Uterus (tissue), 2 donors: ENCODE results near the gene EIF4E2.

Source experiments
- POLR2A ChIP-seq, 2 donors: fragments of 450-650 bp; IDR thresholded peaks; one replicate each; pipeline ENCODE4 v1.6.1; 2016; ENCODE audit warnings: antibody characterized with exemption in 2 of 2, mild to moderate bottlenecking in 1 of 2, moderate library complexity in 1 of 2
- TF ChIP-seq, protein P1 (sequence below), 4 experiments: fragments of 200-600 bp in 2 of 4; fragments of 450-650 bp in 2 of 4; sonication (generic) in 2 of 4; IDR thresholded peaks; one replicate each; pipeline ENCODE4 v1.5.1; 2016 to 2019; ENCODE audit warnings: antibody characterized with exemption in 4 of 4, mild to moderate bottlenecking in 2 of 4, moderate library complexity in 1 of 4

DNA sequence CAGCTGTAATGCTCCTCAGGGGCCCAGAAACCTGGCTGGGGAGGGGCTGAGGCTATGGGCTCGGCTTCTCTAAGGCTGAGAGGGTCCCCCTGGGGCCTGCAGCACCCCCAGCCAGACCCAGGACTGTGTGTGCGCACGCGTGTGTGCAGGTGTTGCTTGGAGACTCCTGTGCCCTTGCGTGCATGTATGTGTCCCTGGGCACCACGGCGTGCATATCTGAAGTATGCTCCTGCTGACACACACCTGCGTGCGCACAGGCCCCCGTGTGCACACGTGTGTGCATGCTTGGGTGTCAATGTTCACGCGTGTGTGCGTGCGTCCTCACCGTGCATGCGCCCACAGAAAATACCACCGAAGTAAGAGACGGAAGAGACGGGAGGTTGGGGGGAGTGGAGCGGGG is 48.0 kb upstream of the EIF4E2 start:
- TF ChIP-seq POLR2A (IDR thresholded peaks at IDR 0.05): no peak
- TF ChIP-seq, protein P1, sequence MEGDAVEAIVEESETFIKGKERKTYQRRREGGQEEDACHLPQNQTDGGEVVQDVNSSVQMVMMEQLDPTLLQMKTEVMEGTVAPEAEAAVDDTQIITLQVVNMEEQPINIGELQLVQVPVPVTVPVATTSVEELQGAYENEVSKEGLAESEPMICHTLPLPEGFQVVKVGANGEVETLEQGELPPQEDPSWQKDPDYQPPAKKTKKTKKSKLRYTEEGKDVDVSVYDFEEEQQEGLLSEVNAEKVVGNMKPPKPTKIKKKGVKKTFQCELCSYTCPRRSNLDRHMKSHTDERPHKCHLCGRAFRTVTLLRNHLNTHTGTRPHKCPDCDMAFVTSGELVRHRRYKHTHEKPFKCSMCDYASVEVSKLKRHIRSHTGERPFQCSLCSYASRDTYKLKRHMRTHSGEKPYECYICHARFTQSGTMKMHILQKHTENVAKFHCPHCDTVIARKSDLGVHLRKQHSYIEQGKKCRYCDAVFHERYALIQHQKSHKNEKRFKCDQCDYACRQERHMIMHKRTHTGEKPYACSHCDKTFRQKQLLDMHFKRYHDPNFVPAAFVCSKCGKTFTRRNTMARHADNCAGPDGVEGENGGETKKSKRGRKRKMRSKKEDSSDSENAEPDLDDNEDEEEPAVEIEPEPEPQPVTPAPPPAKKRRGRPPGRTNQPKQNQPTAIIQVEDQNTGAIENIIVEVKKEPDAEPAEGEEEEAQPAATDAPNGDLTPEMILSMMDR (IDR thresholded peaks at IDR 0.05): no peak
